ENCODE measurements around the gene NR0B2. TPM values are rescaled to one million over a fixed set of nuclear protein-coding genes. Genes with fewer than 3 reads are reported as not detected.

The NR0B2 gene
- total and polyA plus RNA-seq, 2 of the 13 experiments (the other 11 are each of a cell fraction or from before 2014, with no cell fraction given) = 72.5 to 133 TPM

DNA sequence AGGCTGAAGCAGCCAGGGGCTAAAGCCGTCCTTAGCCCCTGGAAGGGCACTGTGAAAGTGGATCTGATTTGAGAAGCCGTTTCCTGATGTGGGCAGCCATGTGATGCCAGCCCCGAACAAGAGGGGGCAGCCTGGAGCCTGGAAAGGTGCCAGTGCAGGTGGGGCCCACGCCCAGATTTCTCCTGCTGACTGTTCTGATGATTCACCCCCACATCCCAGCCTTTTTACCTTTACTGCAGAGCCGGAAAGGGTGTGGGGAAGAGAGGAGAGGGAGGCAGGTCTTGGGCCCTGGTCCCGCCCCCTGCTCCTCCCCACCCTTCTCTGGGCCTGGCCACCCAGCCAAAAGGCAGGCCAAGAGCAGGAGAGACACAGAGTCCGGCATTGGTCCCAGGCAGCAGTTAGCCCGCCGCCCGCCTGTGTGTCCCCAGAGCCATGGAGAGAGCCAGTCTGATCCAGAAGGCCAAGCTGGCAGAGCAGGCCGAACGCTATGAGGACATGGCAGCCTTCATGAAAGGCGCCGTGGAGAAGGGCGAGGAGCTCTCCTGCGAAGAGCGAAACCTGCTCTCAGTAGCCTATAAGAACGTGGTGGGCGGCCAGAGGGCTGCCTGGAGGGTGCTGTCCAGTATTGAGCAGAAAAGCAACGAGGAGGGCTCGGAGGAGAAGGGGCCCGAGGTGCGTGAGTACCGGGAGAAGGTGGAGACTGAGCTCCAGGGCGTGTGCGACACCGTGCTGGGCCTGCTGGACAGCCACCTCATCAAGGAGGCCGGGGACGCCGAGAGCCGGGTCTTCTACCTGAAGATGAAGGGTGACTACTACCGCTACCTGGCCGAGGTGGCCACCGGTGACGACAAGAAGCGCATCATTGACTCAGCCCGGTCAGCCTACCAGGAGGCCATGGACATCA is 50.7 kb downstream of the NR0B2 start, which contains the start of gene SFN (continued):
- TF ChIP-seq SUZ12 (IDR thresholded peaks at IDR 0.05; ENCODE audit: low read depth, low read length) (no peak), MXI1 (IDR thresholded peaks at IDR 0.05; ENCODE audit: borderline replicate concordance, low read depth, low read length) (peak; percentile 66; the same call in 1 of the 3 replicates), ZC3H4 (CRISPR knock-in tag; IDR thresholded peaks at IDR 0.05; ENCODE audit: borderline replicate concordance) (no peak), ZNF331 (CRISPR knock-in tag; IDR thresholded peaks at IDR 0.05) (no peak), RBFOX2 (IDR thresholded peaks at IDR 0.05; ENCODE audit: low read depth, low read length) (peak; percentile 29; the same call in 1 of the 2 replicates), ZNF713 (CRISPR knock-in tag; IDR thresholded peaks at IDR 0.05) (no peak), DR1 (CRISPR knock-in tag; IDR thresholded peaks at IDR 0.05) (peak; percentile 40; the same call in 1 of the 2 replicates), ZNF788 (CRISPR knock-in tag; IDR thresholded peaks at IDR 0.05; ENCODE audit: borderline replicate concordance) (peak; percentile 33; the same call in 1 of the 2 replicates), TBP (CRISPR knock-in tag; IDR thresholded peaks at IDR 0.05) (no peak), LCORL (IDR thresholded peaks at IDR 0.05) (no peak), LCORL (CRISPR knock-in tag; IDR thresholded peaks at IDR 0.05) (peak; percentile 33; the same call in 1 of the 2 replicates), ZNF850 (CRISPR knock-in tag; conservative IDR thresholded peaks at IDR 0.05) (no peak), ZBTB3 (CRISPR knock-in tag; IDR thresholded peaks at IDR 0.05; ENCODE audit: borderline replicate concordance, low read depth) (no peak), THAP11 (CRISPR knock-in tag; IDR thresholded peaks at IDR 0.05) (peak; percentile 41; the same call in 1 of the 2 replicates), ZNF687 (CRISPR knock-in tag; IDR thresholded peaks at IDR 0.05) (peak; percentile 83)
- TF ChIP-seq, protein P1, sequence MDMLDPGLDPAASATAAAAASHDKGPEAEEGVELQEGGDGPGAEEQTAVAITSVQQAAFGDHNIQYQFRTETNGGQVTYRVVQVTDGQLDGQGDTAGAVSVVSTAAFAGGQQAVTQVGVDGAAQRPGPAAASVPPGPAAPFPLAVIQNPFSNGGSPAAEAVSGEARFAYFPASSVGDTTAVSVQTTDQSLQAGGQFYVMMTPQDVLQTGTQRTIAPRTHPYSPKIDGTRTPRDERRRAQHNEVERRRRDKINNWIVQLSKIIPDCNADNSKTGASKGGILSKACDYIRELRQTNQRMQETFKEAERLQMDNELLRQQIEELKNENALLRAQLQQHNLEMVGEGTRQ (IDR thresholded peaks at IDR 0.05; ENCODE audit: low read depth, low read length) = no peak
- TF ChIP-seq, protein P1 (CRISPR knock-in tag; IDR thresholded peaks at IDR 0.05; ENCODE audit: borderline replicate concordance) = no peak
- TF ChIP-seq, protein P2, sequence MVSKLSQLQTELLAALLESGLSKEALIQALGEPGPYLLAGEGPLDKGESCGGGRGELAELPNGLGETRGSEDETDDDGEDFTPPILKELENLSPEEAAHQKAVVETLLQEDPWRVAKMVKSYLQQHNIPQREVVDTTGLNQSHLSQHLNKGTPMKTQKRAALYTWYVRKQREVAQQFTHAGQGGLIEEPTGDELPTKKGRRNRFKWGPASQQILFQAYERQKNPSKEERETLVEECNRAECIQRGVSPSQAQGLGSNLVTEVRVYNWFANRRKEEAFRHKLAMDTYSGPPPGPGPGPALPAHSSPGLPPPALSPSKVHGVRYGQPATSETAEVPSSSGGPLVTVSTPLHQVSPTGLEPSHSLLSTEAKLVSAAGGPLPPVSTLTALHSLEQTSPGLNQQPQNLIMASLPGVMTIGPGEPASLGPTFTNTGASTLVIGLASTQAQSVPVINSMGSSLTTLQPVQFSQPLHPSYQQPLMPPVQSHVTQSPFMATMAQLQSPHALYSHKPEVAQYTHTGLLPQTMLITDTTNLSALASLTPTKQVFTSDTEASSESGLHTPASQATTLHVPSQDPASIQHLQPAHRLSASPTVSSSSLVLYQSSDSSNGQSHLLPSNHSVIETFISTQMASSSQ (IDR thresholded peaks at IDR 0.05; ENCODE audit: low read depth) = no peak
- TF ChIP-seq, protein P2 (CRISPR knock-in tag; IDR thresholded peaks at IDR 0.05; ENCODE audit: borderline replicate concordance) = 0 out of 2 replicates have a peak, but pooled peaks have one; percentile 26

All from HepG2 (cell line).